GM11168 (cell line): ENCODE data around the gene E2F3.

ENCODE experiments used
- in situ Hi-C: fragments of 300-500 bp; cut with MboI; formaldehyde crosslinking; loops from one replicate; pipeline ENCODE4 v1.12.0; 2022; ENCODE audit warnings: low sequenced_read_pairs; ENCODE audit not compliant: unreplicated experiment

Gene E2F3

GRCh38 chr6:20400456-20401204 is 1.0 kb upstream of the E2F3 start:
- in situ Hi-C loops = no loop called here

- in situ Hi-C loops = no loop called here
These were observed 338 bp downstream of the E2F3 start for GRCh38 chr6:20402092-20402341.

GRCh38 chr6:20402342-20403069 is 827 bp downstream of the E2F3 start:
- in situ Hi-C loops = no loop called here

GRCh38 chr6:20403070-20403765 is 1.5 kb downstream of the E2F3 start:
- in situ Hi-C loops = no loop called here

- in situ Hi-C loops = no loop called here
These were observed 2.3 kb downstream of the E2F3 start for GRCh38 chr6:20403766-20404640.

- in situ Hi-C loops = no loop called here
These were observed 3.0 kb downstream of the E2F3 start for GRCh38 chr6:20404641-20405032.

- in situ Hi-C loops = no loop called here
These were observed 7.2 kb downstream of the E2F3 start for GRCh38 chr6:20408851-20409250.

- in situ Hi-C loops = no loop called here
These were observed 7.8 kb downstream of the E2F3 start for GRCh38 chr6:20409427-20409971.

- in situ Hi-C loops = loop anchor here (5.0 kb wide), 1 partner anchor 116 kb away; no protein-coding TSS in a partner anchor
These were observed 9.9 kb downstream of the E2F3 start for GRCh38 chr6:20411544-20411943.

- in situ Hi-C loops = loop anchor here (5.0 kb wide), 1 partner anchor 115 kb away; no protein-coding TSS in a partner anchor
These were observed 10.4 kb downstream of the E2F3 start for GRCh38 chr6:20411953-20412681.

GRCh38 chr6:20412682-20413073 is 11.0 kb downstream of the E2F3 start:
- in situ Hi-C loops = loop anchor here (5.0 kb wide), 1 partner anchor 115 kb away; no protein-coding TSS in a partner anchor

- in situ Hi-C loops = loop anchor here (5.0 kb wide), 1 partner anchor 113 kb away; no protein-coding TSS in a partner anchor
These were observed 12.1 kb downstream of the E2F3 start for GRCh38 chr6:20413826-20414225.

- in situ Hi-C loops = loop anchor here (5.0 kb wide), 1 partner anchor 113 kb away; no protein-coding TSS in a partner anchor
These were observed 13.0 kb downstream of the E2F3 start for GRCh38 chr6:20414711-20415110.

GRCh38 chr6:20415304-20415703 is 13.6 kb downstream of the E2F3 start:
- in situ Hi-C loops = no loop called here

- in situ Hi-C loops = no loop called here
These were observed 14.2 kb downstream of the E2F3 start for GRCh38 chr6:20415712-20416454.

- in situ Hi-C loops = no loop called here
These were observed 15.1 kb downstream of the E2F3 start for GRCh38 chr6:20416567-20417345.

GRCh38 chr6:20417819-20418218 is 16.1 kb downstream of the E2F3 start:
- in situ Hi-C loops = no loop called here
